GM19099 (cell line): ENCODE data around the gene ARVCF.

ENCODE experiments used
- POLR2A ChIP-seq: IDR thresholded peaks from 3 replicates; pipeline ENCODE4 v1.6.1; 2011; ENCODE audit warnings: low read depth; ENCODE audit not compliant: insufficient read length; ENCODE audit errors: extremely low read depth

The ARVCF gene

DNA sequence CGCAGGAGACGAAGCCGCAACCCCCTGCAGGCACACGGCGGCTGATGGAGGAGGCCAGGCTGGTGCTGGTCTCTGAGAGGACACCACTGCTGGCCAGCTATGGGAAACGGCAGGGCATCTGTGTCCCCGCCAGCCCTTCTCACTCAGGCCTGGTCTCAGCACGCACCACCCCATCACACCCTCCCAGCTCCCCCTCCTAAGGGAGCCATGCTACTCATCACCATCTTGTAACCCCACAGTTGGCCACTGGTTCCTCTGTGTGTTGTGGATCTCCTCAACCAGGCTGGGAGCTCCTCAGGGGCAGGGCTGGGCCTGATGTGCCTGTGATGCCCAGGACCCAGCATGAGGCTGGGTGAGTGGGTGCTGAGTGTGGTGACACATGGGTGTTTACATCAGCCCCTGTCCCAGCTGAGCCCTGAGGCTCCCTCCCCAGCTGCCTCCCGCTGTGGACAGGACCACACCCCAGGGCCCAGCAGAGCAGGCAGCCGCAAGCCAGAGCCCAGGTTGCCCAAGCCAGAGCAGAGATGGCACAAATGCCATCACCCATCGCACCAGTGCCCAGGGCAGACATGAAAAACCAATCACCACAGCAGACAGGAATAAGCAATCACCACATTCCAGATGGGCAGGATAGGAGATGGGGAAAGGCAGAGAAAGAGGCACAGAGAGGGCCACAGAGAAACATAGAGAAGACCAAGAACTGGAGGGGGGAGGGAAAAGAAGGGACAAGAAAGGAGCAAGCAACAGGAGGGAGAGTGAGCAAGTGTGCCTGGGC lies 8.2 kb downstream of the ARVCF start:
- TF ChIP-seq POLR2A: no peak

DNA sequence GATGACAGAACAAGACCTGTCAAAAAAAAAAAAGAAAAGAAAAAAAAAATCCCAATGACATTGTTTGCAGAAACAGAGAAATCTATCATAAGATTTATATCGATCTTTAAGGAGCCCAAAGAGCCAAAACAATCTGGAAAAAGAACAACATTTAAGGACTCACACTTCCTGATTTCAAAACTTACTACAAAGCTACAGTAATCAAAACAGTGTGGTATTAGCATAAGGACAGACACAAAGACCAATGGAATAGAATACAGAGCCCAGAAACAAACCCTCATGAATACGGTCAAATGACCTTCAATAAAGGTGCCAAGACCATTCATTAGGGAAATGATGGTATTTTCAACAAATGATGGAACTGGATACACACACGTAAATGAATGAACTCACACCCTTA lies 12.2 kb downstream of the ARVCF start:
- TF ChIP-seq POLR2A: no peak

DNA sequence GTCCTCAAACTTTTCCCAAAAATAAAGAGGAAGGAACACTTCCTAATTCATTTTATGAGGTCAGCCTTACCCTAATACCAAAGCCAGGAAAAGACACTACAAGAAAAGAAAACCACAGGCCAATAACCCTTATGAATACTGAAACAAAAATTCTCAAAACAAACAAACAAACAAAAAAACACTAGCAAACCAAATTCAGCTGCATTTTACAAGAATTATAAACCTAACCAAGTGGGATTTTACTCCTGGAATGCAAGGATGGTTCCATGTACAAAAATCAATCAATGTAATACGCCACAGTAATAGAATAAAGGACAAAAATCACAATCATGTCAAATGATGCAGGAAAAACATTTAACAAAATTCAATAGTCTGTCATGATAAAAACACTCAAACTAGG lies 13.3 kb downstream of the ARVCF start:
- TF ChIP-seq POLR2A: no peak

DNA sequence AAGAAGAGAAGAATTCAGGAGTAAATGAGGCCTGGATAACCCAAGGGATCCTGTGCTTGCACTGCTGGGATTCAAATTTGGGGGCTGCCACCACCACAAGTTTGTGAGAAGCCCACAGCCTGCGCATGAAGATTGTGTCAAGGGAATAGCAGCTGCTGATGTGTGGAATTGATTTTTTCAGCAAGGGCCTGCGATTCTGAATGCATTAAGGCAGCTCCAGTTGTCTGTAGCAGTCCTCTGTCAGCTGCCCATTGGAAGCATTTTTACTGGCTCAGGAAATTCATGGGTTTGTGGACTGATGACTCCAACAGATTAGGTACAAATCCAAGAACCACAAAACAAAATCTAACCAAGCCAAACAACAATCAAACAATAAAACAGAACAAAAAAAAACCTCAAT lies 14.0 kb downstream of the ARVCF start:
- no peak for TF ChIP-seq POLR2A

DNA sequence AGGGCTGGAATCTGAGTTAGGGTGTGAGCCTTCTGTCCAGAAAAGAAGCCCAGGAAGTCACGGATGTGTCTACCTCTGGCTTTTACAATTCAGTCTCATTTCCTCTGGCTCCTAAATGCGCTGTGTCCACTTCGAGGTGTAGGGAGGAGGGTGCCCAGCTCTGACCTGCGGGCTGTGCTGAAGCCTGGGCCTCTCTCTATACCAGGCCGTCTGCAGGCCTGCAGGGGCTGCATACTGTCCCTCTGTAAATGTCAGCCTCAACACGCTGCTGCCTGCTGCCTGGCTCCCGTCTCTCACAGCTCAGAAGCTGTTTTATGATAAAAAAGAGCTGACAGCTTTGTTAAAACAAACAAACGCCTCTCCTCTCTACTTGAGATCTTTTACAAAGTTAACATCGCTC lies 14.5 kb downstream of the ARVCF start:
- no peak for TF ChIP-seq POLR2A

DNA sequence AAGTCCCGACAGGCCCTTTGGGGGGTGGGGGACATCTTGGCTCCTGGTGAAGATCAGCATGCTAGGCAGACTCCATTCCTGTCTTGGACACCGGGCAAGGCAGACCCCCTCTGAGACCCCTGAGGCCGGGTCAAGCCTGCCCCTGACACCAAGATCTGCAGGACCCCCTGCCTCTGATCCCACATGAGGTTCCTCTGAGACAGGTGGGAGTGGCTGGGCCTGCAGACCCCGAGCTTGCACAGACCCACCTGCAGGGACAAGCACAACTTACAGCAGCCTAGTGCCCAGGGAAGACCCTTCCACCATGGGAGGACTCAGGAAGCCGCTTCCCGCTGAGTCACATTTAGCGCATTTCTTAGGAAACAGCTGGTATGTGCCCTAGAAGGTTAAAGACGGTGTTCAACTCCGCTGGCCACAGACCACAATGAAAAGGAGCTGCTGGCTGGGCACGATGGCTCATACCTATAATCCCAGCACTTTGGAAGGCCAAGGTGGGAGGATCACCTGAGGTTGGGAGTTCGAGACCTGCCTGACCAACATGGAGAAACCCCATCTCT lies 15.5 kb downstream of the ARVCF start:
- no peak for TF ChIP-seq POLR2A

DNA sequence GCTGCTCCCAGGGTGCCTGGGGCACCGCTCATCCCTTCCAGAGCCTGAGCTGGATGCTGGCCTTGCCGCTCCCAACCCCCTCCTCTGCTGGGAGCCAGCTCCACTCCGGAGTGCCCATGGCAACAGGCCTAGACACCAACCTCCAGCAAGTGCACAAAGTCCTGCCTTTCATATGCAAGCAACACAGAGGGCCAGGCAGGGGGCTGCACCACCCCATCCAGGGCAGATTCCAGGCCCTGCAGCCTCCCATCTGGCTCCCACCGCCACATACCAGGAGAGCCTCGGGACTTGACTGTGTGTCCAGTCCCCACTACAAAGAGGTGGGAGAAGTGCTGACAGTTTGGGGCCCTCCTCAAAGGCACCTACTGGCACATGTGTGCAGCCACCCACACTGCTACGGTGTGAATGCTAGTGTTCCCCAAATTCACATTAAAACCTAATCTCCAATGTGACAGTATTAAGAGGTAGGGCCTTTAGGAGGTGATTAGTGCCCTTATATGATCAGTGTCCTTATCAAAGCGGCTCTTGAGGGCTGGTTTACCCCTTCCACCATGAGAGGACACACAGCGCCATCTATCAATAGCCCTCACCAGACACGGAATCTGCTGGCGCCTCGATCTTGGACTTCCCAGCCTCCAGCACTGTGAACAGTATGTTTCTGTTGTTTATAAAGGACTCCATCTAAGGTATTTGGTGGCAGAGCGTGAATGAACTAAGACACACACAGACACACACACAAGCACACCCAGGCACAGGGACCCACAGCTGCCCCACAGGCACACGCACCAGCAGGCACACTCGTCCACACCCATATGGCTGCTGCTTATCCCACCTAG lies 16.2 kb downstream of the ARVCF start:
- TF ChIP-seq POLR2A: no peak

DNA sequence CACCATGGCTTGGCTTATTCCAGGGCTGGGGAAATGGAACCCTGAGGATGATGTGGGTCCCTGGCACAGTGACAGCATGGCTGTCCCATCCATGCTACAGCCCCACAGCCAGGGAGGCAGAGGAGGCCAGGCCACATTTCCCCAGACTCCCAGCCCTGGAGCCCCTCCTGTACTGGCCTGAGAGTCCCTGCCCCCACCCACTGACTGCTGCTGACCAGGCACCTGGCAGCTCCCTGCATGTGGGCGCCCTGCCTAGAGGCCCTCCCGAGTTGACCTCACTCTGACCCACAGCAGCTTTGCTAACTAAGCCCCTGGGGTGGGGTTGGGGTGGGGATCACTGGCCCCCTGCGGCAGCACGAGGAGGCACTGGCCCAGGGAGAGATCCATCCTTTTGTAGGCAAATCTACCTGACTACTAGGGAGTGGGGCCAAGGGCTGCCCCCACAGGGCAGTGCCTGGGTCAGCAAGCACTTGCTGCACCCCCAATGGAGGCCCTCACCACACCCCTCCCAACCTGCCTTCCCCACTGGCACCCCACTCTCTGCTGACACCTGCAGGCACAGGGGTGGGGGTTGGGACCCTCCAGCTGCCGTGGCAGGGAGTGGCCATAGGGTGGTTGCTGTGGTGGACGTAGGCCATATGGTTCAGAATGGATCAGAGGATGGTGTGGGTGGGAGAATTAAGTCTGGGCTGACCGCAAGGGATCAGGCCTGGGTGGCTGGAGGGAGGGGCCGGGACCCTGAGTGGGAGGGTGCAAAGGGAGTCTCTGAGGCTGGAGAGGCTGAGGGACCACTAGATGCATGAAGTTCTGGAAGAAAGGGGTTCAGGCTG lies 17.4 kb downstream of the ARVCF start:
- TF ChIP-seq POLR2A: no peak

DNA sequence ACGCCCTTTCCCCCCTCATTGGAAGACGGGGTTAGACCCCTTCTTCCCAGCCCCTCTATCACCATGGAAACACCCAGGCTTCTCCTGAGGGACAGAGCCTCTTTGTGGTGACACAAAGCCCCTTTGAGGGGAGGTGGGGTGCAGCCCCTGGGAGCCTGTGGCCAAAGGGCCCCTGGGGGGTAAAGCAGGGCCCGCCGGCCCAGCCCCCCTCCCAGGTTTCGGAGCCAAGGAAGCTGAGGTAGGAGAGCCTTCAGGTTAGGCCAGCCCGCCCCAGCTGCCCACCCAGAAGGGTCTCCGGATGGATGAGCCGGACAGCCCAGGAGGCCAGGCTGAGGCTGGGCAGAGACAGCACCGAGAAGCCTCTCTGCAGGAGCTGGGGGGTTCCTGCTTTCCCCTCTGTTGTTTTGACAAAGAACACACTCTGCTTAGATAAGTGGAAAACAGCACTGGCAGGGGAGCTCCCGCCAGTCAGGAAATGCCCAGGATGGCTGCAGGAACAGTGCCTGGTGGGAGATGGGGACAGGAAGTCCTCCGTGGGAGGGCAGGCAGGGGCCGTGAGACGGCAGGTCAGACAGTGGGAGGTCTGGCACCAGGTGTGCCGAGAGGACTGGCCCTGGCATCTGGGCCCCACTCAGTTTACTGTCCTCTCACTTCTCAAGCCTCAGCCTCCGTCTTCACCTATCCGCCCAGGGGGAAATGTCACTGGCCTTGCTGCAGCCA lies 18.2 kb downstream of the ARVCF start:
- no peak for TF ChIP-seq POLR2A

DNA sequence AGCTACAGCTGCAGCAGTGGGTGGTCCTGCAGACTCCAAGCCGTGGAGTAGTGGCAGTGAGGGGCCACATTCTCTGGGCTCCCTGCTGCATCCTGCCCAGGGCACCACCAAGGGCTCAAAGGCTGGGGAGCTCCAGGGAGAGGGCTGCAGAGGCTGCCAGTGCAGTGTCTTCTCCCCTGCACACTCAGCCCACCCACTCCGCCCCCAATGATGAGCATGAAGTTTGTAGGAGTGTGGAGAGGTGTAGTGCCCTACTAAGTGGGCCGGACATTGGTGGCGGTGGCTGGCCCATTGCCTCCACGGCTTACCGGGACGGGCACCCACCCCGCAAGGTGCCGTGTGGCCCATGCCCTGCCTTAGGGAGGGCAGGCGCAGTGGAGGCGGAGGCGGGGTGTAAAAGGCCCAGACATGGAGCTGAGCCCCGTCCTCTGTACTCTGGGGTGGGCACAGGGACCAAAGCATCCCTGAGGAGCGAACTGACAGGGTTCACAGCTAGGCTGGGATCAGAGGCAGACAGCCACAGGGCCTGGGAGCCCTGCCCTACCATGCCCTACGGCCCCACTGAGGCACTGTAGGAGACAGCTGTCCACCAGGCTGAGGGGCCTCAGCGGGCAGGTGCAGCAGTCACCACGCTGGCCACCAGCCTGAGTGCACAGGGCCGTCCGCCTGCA lies 18.9 kb downstream of the ARVCF start:
- TF ChIP-seq POLR2A: no peak

DNA sequence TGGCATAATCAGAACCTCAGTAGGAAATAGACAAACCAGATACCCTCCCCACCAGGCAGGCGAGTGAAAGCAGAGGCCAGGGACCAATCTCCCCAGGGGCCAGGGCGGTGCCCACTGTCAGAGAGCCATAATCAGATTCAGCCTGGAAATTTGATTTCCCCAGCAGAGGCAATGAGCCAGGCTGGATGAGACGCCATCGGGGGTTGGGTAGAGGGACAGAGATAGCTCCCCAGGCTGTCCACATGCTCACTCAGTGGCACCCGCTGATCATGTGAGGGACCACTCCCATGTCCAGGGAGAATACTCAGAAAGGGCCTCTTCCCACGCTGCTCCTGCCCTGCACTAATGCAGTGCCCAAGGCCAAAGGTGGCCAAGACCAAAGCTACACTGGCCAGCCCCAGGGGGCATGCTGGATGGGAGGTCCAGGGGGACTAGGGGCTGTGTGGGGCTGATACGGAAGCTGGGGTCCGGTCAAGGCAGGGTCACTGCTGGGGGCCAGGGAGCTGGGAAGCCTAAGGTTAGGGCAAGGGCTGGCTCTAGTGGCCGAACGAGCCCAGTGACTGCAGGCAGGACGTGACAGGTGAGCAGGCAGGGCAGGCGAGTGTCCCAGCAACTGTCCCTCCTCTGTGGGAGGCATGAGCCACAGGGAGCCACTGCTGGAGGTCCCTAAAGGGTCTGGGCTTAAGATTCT lies 19.8 kb downstream of the ARVCF start:
- TF ChIP-seq POLR2A: no peak

DNA sequence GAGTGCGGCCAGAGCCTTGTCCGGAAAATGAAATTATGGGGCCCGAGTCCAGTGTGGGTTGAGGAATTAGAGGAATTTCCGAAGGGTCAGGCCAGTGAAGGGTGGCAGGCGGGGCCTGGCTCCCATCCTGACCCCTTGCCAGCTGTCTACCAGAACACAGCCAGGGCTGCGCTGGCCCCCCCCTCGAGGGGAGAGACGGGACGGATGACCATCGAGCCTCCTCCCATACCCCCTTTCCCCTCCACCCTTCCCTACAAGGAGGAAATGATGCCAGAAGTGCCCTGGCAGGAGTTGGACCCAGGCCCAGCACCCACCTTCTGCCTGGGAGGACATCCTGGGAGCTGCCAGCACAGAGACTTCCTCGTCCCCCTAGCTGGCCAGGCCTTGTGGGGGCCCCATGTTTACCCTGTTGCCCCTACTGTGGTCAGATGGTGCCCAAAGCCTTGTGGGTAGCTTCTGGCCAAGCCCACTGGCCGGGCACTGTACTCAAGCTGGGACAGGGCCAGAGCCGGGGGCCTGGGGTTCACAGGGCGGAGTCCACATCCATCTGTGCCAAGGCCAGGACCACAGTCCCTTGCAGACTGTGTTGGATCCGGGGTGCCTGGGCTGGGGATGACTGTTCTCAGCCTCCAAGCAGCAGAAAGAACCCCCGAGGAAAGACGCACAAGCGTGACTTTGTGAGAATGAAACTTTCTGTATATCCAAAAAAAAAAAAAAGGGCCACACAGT lies 20.8 kb downstream of the ARVCF start:
- TF ChIP-seq POLR2A: no peak

DNA sequence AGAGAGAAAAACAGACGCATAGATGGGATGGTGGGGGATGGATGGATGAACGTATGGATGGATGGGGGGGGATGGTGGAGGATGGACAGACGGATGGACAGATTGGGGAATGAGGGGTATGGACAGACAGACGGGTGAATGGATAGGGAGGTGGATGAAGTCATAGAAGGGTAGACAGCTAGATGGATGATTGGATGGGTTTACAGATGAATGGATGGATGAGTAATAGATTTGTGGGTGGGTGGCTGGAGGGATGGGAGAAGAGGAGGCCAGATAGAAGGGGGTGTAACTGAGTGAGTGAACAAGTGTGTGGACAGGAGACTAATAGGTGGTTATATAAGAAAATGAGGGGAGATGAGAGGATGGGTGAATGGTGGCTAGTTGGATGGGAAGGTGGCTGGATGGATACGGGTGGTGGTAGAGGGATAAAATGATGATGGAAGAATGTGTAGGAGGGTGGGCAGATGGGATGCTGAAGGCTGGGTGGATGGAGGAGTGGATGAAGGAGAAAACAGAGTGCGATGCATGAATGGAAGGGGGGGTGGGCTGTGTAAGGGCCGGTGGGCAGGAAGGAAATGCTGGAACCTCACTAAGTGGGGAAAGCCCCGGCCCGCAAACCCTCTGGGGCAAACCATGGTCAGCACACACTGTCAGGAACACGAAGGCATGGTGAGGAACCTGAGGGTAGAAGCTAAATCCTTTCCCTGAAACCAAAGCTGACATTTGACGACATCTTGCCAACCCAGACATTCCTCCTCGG lies 21.6 kb downstream of the ARVCF start:
- TF ChIP-seq POLR2A: no peak

DNA sequence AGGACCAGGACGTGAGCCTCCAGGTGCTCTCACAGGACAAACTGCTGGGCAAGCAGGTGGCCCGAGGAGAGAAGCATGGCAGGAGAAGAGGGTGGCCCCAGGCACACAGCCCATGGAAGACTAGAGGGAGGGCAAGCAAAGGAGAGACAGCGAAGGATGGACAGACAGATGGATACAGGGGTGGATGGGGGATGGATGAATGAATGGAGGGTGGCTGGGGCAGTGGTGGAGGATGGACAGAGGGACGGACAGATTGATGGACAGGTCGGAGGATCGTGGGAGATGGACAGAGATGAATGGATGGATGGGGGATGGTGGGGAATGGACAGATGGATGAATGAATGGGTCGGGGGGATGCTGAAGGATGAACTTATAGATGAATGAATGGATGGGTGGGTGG lies 22.7 kb downstream of the ARVCF start:
- no peak for TF ChIP-seq POLR2A
